ENCODE data around the gene XPOT. TPM values are rescaled to one million over a fixed set of nuclear protein-coding genes. Genes with fewer than 3 reads are reported as not detected.

Gene XPOT
- total RNA-seq, 2 experiments from 2014 or later = 39.6 to 40.0 TPM

DNA sequence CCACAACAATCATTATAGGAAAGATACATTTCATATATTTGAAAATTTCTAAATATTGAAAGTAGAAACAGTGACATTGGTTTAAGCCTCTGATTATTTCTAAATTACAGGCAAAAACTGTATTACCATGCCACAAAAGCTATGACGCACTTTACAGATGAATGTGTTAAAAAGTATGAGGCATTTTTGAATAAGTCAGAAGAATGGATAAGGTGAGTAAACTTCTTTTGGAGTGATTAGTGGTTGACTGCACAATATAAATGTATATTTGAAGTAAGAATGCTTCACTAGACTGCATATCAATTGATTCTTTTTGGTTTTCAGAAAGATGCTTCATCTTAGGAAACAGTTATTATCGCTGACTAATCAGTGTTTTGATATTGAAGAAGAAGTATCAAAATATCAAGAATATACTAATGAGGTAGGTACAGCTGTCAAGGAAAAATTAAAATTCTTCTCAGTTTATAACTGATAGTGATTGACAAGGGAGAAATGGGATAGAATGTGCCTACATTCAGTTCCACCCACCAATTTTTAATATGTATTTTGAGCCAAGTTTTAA is 92.7 kb downstream of the XPOT start:
- ATAC-seq (ENCODE audit: poor library complexity) = no peak
- H3K27ac ChIP-seq (ENCODE audit: low read depth in 1 of 2, low read length in 2 of 2) = no peak overlapping the region
- TF ChIP-seq, protein P1, sequence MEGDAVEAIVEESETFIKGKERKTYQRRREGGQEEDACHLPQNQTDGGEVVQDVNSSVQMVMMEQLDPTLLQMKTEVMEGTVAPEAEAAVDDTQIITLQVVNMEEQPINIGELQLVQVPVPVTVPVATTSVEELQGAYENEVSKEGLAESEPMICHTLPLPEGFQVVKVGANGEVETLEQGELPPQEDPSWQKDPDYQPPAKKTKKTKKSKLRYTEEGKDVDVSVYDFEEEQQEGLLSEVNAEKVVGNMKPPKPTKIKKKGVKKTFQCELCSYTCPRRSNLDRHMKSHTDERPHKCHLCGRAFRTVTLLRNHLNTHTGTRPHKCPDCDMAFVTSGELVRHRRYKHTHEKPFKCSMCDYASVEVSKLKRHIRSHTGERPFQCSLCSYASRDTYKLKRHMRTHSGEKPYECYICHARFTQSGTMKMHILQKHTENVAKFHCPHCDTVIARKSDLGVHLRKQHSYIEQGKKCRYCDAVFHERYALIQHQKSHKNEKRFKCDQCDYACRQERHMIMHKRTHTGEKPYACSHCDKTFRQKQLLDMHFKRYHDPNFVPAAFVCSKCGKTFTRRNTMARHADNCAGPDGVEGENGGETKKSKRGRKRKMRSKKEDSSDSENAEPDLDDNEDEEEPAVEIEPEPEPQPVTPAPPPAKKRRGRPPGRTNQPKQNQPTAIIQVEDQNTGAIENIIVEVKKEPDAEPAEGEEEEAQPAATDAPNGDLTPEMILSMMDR (IDR thresholded peaks at IDR 0.05) = no peak
- H3K9me3 ChIP-seq (ENCODE audit: control insufficient read depth in 1 of 2, insufficient read depth in 1 of 2, low read length in 2 of 2) = no peaks in the 10 kb centered on the region
- ChIA-PET POLR2A (no interaction called here), CTCF (interaction anchor here (0.6 to 1.3 kb wide), 2 partner anchors 10 to 326 kb away, joined by 3 read pairs; no protein-coding TSS in a partner anchor)
- H3K27me3 Mint-ChIP-seq = no peaks in the 10 kb centered on the region
- H3K4me3 ChIP-seq (ENCODE audit: low read length) = no peak overlapping the region
- no peaks in the 10 kb centered on the region for H3K9me3 Mint-ChIP-seq
- H3K4me3 Mint-ChIP-seq = no peak overlapping the region
- H3K4me1 ChIP-seq (ENCODE audit: insufficient read depth, low read length) = peaks cover 4% of the 10 kb centered on the region
- H3K27ac Mint-ChIP-seq = no peak overlapping the region
- no peak for DNase-seq
- H3K36me3 Mint-ChIP-seq (ENCODE audit: low read depth) = peaks cover 51% of the 10 kb centered on the region
- intact Hi-C loops (cut with DNase I, micrococcal nuclease) = no loop called here
- H3K36me3 ChIP-seq (ENCODE audit: insufficient read depth, low read length) = peaks cover 38% of the 10 kb centered on the region
- no peaks in the 10 kb centered on the region for H3K27me3 ChIP-seq (ENCODE audit: control insufficient read depth in 1 of 2, insufficient read depth in 2 of 2, low read length in 2 of 2)
- H3K4me1 Mint-ChIP-seq (ENCODE audit: low read depth) = peaks cover 10% of the 10 kb centered on the region

DNA sequence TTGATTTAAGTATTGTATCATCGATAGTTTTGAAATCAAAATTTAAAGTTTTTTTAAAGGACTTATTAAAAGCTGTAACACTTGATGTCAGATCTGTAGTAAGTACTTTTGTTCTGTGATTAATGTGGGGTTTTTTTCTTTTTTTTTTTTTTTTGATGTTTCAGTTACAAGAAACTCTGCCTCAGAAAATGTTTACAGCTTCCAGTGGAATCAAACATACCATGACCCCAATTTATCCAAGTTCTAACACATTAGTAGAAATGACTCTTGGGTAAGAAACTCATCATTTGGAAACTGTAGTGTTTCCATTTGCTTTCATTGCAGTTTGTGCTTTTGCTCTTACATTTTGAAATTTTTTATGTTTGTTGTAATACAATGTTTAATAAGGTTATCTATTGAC is 93.3 kb downstream of the XPOT start:
- ChIA-PET POLR2A (no interaction called here), CTCF (interaction anchor here (0.6 to 1.3 kb wide), 2 partner anchors 9 to 325 kb away, joined by 3 read pairs; no protein-coding TSS in a partner anchor)
- Mint-ChIP-seq H3K27ac (no peak overlapping the region), H3K36me3 (ENCODE audit: low read depth) (peaks cover 52% of the 10 kb centered on the region), H3K9me3 (no peaks in the 10 kb centered on the region), H3K4me1 (ENCODE audit: low read depth) (peaks cover 10% of the 10 kb centered on the region), H3K4me3 (no peak overlapping the region), H3K27me3 (no peaks in the 10 kb centered on the region)
- Histone ChIP-seq H3K4me1 (ENCODE audit: insufficient read depth, low read length) (peaks cover 4% of the 10 kb centered on the region), H3K36me3 (ENCODE audit: insufficient read depth, low read length) (peaks cover 38% of the 10 kb centered on the region), H3K27ac (ENCODE audit: low read depth in 1 of 2, low read length in 2 of 2) (no peak overlapping the region), H3K27me3 (ENCODE audit: control insufficient read depth in 1 of 2, insufficient read depth in 2 of 2, low read length in 2 of 2) (no peaks in the 10 kb centered on the region), H3K4me3 (ENCODE audit: low read length) (no peak overlapping the region), H3K9me3 (ENCODE audit: control insufficient read depth in 1 of 2, insufficient read depth in 1 of 2, low read length in 2 of 2) (no peaks in the 10 kb centered on the region)
- intact Hi-C loops (cut with DNase I, micrococcal nuclease) = no loop called here
- DNase-seq (no peak), ATAC-seq (ENCODE audit: poor library complexity) (no peak)
- TF ChIP-seq, protein P1 (IDR thresholded peaks at IDR 0.05) = no peak

DNA sequence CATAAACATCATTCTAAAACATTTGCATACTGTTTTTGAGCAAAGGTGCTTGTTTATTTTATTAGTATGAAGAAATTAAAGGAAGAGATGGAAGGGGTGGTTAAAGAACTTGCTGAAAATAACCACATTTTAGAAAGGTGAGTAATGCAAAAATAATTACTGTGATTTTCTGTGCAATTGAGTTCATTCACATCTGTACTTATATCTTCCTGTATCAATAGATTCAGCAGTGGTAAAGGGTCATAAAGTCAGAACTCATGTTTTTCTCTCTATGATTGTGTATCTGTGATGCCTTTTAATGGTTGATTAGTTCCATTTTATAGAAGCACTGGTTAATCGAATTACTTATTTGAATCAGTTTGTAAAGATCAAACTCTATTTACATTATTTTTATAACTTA is 93.7 kb downstream of the XPOT start:
- Mint-ChIP-seq H3K27ac (no peak overlapping the region), H3K36me3 (ENCODE audit: low read depth) (peaks cover 56% of the 10 kb centered on the region), H3K9me3 (no peaks in the 10 kb centered on the region), H3K4me1 (ENCODE audit: low read depth) (peaks cover 10% of the 10 kb centered on the region), H3K4me3 (no peak overlapping the region), H3K27me3 (no peaks in the 10 kb centered on the region)
- no peak for DNase-seq
- Histone ChIP-seq H3K4me3 (ENCODE audit: low read length) (no peak overlapping the region), H3K36me3 (ENCODE audit: insufficient read depth, low read length) (peaks cover 38% of the 10 kb centered on the region), H3K4me1 (ENCODE audit: insufficient read depth, low read length) (peaks cover 4% of the 10 kb centered on the region), H3K27me3 (ENCODE audit: control insufficient read depth in 1 of 2, insufficient read depth in 2 of 2, low read length in 2 of 2) (no peaks in the 10 kb centered on the region), H3K9me3 (ENCODE audit: control insufficient read depth in 1 of 2, insufficient read depth in 1 of 2, low read length in 2 of 2) (no peaks in the 10 kb centered on the region), H3K27ac (ENCODE audit: low read depth in 1 of 2, low read length in 2 of 2) (no peak overlapping the region)
- CTCF ChIA-PET = no interaction called here
- POLR2A ChIA-PET = no interaction called here
- no peak for ATAC-seq (ENCODE audit: poor library complexity)
- TF ChIP-seq, protein P1 (IDR thresholded peaks at IDR 0.05) = no peak
- intact Hi-C loops (cut with DNase I, micrococcal nuclease) = no loop called here
